GM12801 (cell line): Measurements from ENCODE around the gene KCNE5.

ENCODE experiments used
- TF ChIP-seq, protein P1 (sequence below): IDR thresholded peaks from one replicate; pipeline ENCODE4 v1.5.1; 2011; ENCODE audit warnings: control low read depth; ENCODE audit not compliant: insufficient read length; ENCODE audit errors: extremely low read depth

The KCNE5 gene

DNA sequence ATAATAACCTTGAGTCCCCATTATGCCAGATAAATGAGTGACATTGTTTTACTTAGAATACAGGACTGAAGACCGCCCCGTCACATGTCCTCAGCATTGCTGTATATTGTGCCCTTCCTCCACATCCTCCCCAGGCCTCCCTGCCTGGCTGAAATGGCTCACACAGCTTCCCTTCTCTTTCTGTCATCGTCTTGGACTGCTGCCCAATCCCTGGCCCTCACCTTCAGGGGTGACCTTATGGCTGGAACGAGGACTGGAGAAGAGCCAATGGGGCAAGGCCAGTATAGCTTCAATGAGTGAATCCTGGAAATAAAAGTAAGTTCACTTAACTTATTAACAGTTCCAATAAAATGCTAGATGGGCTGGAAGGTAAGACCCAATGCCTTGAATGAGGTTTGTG, 2.7 kb downstream of the KCNE5 start:
- TF ChIP-seq, protein P1, sequence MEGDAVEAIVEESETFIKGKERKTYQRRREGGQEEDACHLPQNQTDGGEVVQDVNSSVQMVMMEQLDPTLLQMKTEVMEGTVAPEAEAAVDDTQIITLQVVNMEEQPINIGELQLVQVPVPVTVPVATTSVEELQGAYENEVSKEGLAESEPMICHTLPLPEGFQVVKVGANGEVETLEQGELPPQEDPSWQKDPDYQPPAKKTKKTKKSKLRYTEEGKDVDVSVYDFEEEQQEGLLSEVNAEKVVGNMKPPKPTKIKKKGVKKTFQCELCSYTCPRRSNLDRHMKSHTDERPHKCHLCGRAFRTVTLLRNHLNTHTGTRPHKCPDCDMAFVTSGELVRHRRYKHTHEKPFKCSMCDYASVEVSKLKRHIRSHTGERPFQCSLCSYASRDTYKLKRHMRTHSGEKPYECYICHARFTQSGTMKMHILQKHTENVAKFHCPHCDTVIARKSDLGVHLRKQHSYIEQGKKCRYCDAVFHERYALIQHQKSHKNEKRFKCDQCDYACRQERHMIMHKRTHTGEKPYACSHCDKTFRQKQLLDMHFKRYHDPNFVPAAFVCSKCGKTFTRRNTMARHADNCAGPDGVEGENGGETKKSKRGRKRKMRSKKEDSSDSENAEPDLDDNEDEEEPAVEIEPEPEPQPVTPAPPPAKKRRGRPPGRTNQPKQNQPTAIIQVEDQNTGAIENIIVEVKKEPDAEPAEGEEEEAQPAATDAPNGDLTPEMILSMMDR: no peak

DNA sequence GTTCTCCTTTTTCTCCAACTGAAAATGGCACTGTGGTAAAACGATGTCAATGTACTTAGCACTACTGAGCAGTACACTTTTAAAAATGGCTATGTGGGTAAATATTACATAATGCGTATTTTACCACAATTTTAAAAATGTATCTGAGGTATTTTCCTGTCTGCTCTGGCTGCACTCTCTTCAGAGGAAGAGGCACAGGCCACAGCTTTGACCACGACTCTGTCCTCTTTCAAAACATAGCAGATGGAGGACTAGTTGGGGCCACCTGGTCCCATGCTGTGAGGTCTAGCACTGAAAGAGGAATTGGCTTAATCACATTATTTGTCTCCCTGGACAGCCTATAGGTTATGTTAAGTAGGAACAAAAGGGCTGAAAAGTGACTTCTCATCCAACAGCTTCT, 5.2 kb downstream of the KCNE5 start:
- TF ChIP-seq, protein P1: no peak

DNA sequence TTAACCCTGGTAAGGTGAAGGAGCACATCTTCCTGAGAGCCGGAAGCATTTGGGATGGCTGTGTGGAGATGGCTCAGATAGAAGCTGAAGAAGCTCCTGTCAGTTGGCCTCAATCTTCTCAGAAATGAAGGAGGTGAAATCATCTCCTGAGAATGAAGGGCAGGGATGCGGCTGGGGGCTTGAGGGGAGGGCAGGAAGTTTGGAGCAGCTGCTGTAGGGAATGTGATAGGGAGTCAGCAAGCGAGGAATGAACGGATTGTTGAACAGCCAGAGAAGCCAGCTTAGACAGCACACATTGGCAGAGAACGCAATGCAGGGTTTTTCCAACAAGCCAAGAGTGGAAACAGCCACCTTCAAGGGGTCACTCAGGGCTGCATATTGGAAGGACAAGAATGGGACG, 10.0 kb downstream of the KCNE5 start:
- TF ChIP-seq, protein P1: no peak

DNA sequence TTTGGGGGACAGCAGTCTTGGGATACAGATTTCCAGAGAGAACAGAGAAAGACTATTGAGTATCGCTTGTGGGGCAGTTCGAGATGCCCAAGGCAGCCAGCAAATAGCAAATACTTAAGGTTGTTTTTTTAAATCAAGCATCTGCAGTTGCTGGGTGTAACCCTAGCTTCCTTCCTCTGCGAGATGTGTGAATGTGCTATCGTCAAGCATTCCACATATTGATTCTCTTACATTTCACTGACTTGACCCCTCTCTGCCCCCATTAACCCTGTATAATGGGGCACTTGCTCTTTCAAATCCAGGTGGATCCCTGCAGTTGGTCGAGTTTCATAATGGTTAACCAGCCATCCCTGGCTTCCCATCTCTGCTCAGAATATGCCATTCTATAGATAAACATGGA, 23.5 kb downstream of the KCNE5 start:
- TF ChIP-seq, protein P1: no peak

DNA sequence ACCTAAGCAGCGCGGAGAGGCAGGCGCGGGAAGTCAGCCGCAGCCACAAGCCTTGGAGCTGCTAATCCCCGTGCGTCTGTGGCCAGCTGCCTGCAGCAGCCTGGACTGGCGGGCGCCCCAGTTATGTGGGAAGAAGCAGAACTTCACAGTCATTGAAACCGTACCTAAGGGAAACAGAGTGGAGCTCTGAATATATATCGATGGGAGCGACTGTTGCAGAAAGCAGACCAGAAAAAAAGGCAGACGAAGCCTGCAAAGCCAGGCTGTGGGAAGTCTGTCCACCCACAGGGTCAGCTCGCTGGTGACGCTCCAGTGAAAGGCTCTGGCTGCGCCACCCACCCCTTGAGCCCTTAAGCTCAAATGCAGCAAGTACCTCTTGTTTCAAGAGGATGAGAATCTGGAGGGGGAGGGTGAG, 24.7 kb downstream of the KCNE5 start:
- TF ChIP-seq, protein P1: no peak

DNA sequence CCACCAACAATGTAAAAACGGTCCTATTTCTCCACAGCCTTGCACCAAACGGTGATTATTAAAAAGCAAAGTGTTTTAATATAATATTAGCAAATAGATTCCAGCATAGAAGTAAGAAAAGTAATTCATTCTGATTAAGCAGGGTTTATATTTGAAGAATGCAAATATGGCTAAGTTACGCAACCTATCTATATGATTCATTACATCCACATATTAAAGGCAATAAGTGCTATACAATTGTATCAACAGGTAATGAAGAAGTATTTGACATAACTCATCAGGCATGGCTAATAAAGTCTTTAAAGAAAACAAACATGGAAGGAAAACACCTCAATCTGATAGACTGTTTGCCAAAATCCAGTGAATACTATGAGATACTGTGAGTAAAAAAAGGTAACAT, 29.0 kb downstream of the KCNE5 start:
- TF ChIP-seq, protein P1: no peak

DNA sequence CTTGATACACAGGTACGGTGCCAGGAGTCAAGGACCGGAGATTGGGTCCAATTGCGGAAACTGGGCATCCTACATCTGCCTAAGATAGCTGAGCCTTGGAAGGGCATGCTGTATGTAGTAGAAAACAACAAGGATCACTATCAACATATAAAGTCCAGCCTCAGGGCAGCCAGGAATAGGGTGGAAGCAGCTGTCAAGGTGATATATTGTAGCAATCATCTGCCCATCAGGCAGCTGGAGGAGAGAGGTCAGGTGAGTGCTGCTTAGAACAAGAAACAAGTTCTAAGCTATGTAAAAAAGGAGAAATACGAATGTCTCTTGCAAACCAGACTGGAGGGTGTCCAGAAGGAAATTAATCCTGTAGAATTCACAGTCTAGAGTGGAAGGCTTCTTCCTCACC, 34.8 kb downstream of the KCNE5 start:
- TF ChIP-seq, protein P1: no peak

DNA sequence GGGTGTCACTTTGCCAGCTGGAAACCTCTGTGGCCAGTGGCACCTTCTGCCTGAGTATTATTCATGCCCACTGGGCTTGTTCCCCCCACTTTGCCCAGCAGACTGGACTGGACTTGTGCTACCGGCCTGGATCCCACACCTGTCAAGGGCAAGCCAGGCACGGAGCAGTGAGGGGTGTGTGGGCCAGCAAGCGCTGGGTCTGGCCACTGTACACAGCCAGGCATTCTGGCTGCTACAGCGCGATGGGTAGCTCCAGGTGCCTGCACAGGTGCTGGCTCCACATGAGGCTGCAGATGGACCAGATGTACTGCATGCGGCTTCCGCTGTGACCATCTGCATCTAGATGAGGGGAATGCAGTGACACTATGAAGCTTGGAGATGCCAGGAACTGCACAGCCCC, 39.5 kb downstream of the KCNE5 start:
- TF ChIP-seq, protein P1: no peak
